ENCODE results near the gene HSPB7.

- TF ChIP-seq CTCF (IDR thresholded peaks at IDR 0.05; ENCODE audit: insufficient read depth, low read length, poor library complexity, severe bottlenecking) (no peak), EZH2phosphoT487 (conservative IDR thresholded peaks at IDR 0.05; ENCODE audit: low read length) (no peak)
Observed at GRCh38 chr1:15972409-15972808, 45.4 kb downstream of the HSPB7 start.
